HG03135 (cell line): ENCODE results near the gene TKT.

Source experiments
- ATAC-seq: cut with Tn5 transposase; IDR thresholded peaks from one replicate; pipeline ENCODE4 v1.9.1; 2021; ENCODE audit warnings: mild to moderate bottlenecking, moderate library complexity; ENCODE audit not compliant: unreplicated experiment

Gene TKT

GRCh38 chr3:53182764-53183355 lies 73.0 kb downstream of the TKT start:
- no peak for ATAC-seq

DNA sequence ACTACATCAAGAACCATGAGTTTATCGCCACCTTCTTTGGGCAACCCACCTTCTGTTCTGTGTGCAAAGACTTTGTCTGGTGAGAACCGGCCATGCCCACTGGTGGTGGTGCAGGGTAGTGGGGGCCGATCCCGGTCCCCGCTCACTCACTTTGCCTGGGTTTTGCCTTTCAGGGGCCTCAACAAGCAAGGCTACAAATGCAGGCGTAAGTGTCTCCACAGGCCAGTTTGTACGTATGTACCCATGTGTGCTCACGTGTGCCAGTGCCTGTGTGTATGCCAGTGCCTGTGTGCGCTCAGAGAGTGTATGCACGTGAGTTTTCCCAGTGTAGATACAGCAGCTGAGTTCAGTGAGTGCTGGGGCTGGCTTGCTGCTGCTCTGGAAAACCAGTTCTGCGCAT lies 74.3 kb downstream of the TKT start:
- ATAC-seq, result no peak

GRCh38 chr3:53181024-53181371 lies 74.8 kb downstream of the TKT start:
- peak; percentile 18 for ATAC-seq

GRCh38 chr3:53180305-53181023 lies 75.4 kb downstream of the TKT start:
- peak; percentile 92 for ATAC-seq

GRCh38 chr3:53179580-53179979 lies 76.2 kb downstream of the TKT start:
- no peak for ATAC-seq

- ATAC-seq, result no peak
These were observed 77.6 kb downstream of the TKT start for GRCh38 chr3:53178246-53178645.

DNA sequence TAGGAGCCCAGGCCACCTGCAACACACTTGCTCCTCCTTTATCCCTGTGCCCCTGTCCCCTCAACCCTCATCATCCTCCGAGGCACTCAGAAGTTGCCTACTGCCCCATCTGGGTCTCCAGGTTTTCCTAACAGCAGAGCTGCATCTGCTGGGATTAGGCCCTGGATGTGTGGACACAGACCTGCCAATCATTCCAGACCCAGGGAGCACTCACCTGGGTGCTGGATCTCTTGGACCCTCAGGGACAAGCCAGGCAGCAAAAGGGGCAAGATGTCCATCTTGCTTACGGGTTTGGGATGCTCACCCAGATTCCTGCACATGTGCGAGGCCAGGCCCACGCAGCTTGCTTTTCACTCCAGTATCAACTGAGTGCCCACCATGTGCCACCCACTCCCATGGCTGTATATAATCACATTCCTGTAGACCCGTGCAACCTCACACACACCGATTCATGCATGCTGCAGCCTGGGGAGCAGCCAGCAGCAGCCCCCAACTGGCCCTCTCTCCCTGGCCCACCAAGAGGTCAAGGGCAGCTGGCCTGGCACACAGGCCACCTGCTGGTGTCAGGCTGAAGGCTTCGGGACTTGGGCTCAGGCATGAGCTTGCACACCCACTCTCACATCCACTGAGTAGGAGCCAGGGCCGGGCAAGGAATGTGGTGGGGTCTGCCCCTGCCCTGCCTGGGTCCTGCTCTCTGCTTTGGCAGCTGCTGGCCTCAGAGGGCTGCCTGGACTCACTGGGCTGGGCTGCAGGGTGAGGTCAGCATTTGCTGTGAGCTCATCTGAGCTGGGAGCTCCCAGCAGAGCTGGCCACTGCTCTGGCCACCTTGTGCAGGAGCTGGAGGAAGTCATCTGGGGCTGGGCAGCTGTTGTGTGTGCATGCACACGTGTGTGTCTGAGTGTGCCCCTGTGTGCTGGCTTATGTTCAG lies 79.9 kb downstream of the TKT start:
- ATAC-seq, result no peak
